Caco-2 (cell line): Measurements from ENCODE around the gene TUBG1. TPM values are rescaled to one million over a fixed set of nuclear protein-coding genes. Genes with fewer than 3 reads are reported as not detected.
A peak's percentile ranks its signal among the peaks of the same experiment; 100 is the strongest.

Experiments used
- BruUV-seq: library from RNA; stranded (reverse); fragments of 400-500 nt; replicated peaks from 2 replicates; lab custom pipeline; 2021; lab: Mats Ljungman, UMichigan
- CTCF ChIA-PET: fragments of 300-600 bp; sonication (Branson Sonifier 250); formaldehyde crosslinking; loops from one replicate; lab custom pipeline; 2022; ENCODE audit warnings: antibody characterized with exemption; lab: Charles Lee
- POLR2A ChIA-PET: fragments of 300-600 bp; sonication (Branson Sonifier 250); formaldehyde crosslinking; loops from one replicate; lab custom pipeline; 2022; ENCODE audit warnings: antibody characterized with exemption; lab: Charles Lee
- DNase-seq, 2 experiments: peaks; one replicate each; pipeline versions ENCODE4 v3.0.0 to v3.0.0-alpha.2; 2020 to 2022
- H3K27me3 ChIP-seq: replicated peaks from 2 replicates; pipeline ENCODE4 v1.6.0; 2011; ENCODE audit warnings: low read length; ENCODE audit not compliant: control insufficient read depth, insufficient read depth
- H3K36me3 ChIP-seq: 2 replicates; pipeline ENCODE4 v1.5.1; 2011; ENCODE audit warnings: low read length; ENCODE audit not compliant: control insufficient read depth, insufficient read depth
- H3K4me1 ChIP-seq: fragments of 250-450 bp; sonication (Bioruptor Pico); 2 replicates; pipeline ENCODE4 v1.5.1; 2020; ENCODE audit warnings: mild to moderate bottlenecking
- H3K4me3 ChIP-seq: 2 replicates; pipeline ENCODE4 v1.5.1; 2011; ENCODE audit warnings: low read depth, mild to moderate bottlenecking, control low read depth, low read length
- H3K9me3 ChIP-seq: fragments of 250-450 bp; sonication (Bioruptor Pico); 2 replicates; pipeline ENCODE4 v1.5.1; 2020; ENCODE audit warnings: mild to moderate bottlenecking, moderate library complexity
- H3K27ac Mint-ChIP-seq: one replicate; pipeline ENCODE4 v1.8.0; 2022; ENCODE audit warnings: mixed read lengths; ENCODE audit not compliant: unreplicated experiment
- H3K27me3 Mint-ChIP-seq: one replicate; pipeline ENCODE4 v1.8.0; 2022; ENCODE audit warnings: mixed read lengths; ENCODE audit not compliant: insufficient read depth, unreplicated experiment
- H3K36me3 Mint-ChIP-seq: one replicate; pipeline ENCODE4 v1.8.0; 2022; ENCODE audit warnings: mild to moderate bottlenecking, mixed read lengths; ENCODE audit not compliant: insufficient read depth, unreplicated experiment
- H3K4me1 Mint-ChIP-seq: one replicate; pipeline ENCODE4 v1.8.0; 2022; ENCODE audit warnings: low read depth, mixed read lengths; ENCODE audit not compliant: unreplicated experiment
- H3K4me3 Mint-ChIP-seq: one replicate; pipeline ENCODE4 v1.8.0; 2022; ENCODE audit warnings: mild to moderate bottlenecking, moderate library complexity, mixed read lengths; ENCODE audit not compliant: unreplicated experiment
- H3K9me3 Mint-ChIP-seq: one replicate; pipeline ENCODE4 v1.8.0; 2022; ENCODE audit warnings: mixed read lengths; ENCODE audit not compliant: unreplicated experiment
- intact Hi-C: fragments of 100-400 bp; cut with micrococcal nuclease; formaldehyde crosslinking; loops from one replicate; pipeline ENCODE4 v1.10.0; 2022; ENCODE audit not compliant: unreplicated experiment
- total RNA-seq: library from RNA; stranded (reverse); gene quantifications from 2 replicates; pipeline ENCODE4 v1.2.3, GENCODE V29; 2022
- TF ChIP-seq, protein P1 (sequence below), 2 experiments: fragments of 200-600 bp in 1 of 2; IDR thresholded peaks; 1 replicate in 1 of 2; 2 replicates in 1 of 2; pipeline versions ENCODE4 v1.5.1 to v1.8.0; 2011 to 2022; ENCODE audit warnings: antibody characterized with exemption in 1 of 2, control low read depth in 1 of 2, inconsistent platforms in 1 of 2, low read depth in 1 of 2, low read length in 1 of 2, mild to moderate bottlenecking in 1 of 2, moderate library complexity in 1 of 2; ENCODE audit not compliant: insufficient read depth in 1 of 2, severe bottlenecking in 1 of 2, unreplicated experiment in 1 of 2

Gene TUBG1
- total RNA-seq, 1 experiment from 2014 or later: 108 TPM

DNA sequence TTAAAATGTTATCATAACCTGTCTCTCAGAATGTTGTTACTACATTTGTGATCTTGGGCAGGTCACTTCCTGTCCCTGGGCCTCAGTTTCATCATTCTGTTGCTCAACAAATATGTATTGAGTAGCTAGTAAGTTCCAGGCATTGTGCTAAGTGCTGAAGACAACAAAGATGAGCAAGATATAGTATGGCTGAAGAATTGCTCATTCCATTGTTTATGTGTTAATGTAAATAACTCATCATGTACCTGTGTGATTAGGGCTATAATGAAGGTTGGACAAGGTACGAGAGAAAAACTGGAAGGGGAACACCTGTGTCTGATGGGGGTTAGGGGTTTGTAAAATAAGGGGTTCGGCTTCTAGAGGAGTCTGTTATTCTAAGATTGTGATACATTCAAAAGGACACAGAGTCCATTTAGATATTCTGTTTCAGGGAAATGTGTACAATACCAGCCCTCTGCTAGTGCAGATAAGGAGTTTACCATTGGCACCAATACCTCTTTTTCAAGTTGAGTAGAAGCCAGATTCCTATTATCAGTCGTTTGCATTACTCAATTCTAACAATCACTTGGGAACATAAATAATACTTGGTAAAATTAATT, 20.0 kb downstream of the TUBG1 start:
- Histone ChIP-seq H3K4me1 (peaks cover 5% of the 10 kb centered on the region; the same call in 1 of the 2 replicates), H3K9me3 (no peaks in the 10 kb centered on the region), H3K4me3 (no peak overlapping the region), H3K27me3 (no peaks in the 10 kb centered on the region), H3K36me3 (no peaks in the 10 kb centered on the region)
- no peak overlapping the region for H3K27ac Mint-ChIP-seq
- TF ChIP-seq, protein P1, sequence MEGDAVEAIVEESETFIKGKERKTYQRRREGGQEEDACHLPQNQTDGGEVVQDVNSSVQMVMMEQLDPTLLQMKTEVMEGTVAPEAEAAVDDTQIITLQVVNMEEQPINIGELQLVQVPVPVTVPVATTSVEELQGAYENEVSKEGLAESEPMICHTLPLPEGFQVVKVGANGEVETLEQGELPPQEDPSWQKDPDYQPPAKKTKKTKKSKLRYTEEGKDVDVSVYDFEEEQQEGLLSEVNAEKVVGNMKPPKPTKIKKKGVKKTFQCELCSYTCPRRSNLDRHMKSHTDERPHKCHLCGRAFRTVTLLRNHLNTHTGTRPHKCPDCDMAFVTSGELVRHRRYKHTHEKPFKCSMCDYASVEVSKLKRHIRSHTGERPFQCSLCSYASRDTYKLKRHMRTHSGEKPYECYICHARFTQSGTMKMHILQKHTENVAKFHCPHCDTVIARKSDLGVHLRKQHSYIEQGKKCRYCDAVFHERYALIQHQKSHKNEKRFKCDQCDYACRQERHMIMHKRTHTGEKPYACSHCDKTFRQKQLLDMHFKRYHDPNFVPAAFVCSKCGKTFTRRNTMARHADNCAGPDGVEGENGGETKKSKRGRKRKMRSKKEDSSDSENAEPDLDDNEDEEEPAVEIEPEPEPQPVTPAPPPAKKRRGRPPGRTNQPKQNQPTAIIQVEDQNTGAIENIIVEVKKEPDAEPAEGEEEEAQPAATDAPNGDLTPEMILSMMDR (IDR thresholded peaks at IDR 0.05; ENCODE audit: insufficient read depth in 1 of 2, low read depth in 1 of 2, low read length in 1 of 2, severe bottlenecking in 1 of 2, unreplicated experiment in 1 of 2): no peak
- BruUV-seq: no TSS peak
- CTCF ChIA-PET: no interaction called here
- no peaks in the 10 kb centered on the region for H3K27me3 Mint-ChIP-seq
- no peak for DNase-seq
- POLR2A ChIA-PET: no interaction called here
- no peaks in the 10 kb centered on the region for H3K9me3 Mint-ChIP-seq
- H3K4me3 Mint-ChIP-seq: no peak overlapping the region
- H3K4me1 Mint-ChIP-seq: peaks cover 6% of the 10 kb centered on the region
- intact Hi-C loops: no loop called here
- H3K36me3 Mint-ChIP-seq: no peaks in the 10 kb centered on the region

DNA sequence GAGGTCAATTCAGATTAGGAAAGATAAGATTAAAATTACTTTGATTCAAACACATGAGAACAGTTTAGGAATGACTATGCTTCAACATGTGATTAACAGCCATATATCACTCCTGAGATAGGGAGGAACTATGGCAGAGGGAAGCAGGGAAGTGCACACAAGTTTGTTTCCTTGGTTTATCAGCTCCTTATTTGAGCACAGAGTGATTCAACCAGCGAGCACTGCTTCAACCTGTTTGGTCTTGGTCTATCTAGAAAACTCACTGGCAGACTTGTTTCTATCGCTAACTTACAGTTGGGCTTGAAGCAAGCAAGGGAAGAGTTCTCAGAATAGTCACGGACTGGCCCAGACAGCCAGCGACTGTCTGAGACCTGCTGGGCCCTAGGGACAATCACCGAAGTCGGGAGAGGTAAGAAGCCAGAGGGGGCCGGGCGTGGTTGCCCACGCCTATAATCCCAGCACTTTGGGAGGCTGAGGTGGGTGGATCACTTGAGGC, 23.5 kb downstream of the TUBG1 start:
- no peaks in the 10 kb centered on the region for H3K9me3 Mint-ChIP-seq
- intact Hi-C loops: no loop called here
- H3K27ac Mint-ChIP-seq: peak overlapping the region; percentile 51
- H3K36me3 Mint-ChIP-seq: no peaks in the 10 kb centered on the region
- H3K4me3 Mint-ChIP-seq: peak overlapping the region; percentile 23
- Histone ChIP-seq H3K36me3 (no peaks in the 10 kb centered on the region), H3K4me3 (no peak overlapping the region), H3K27me3 (no peaks in the 10 kb centered on the region), H3K9me3 (no peaks in the 10 kb centered on the region), H3K4me1 (peaks cover 5% of the 10 kb centered on the region; the same call in 1 of the 2 replicates)
- CTCF ChIA-PET: interaction anchor here (0.6 to 1.4 kb wide), 4 partner anchors 14 to 135 kb away, joined by 3 to 4 read pairs (median 3); partner anchors contain the start of gene PLEKHH3
- no TSS peak for BruUV-seq
- H3K27me3 Mint-ChIP-seq: no peaks in the 10 kb centered on the region
- DNase-seq: no peak
- POLR2A ChIA-PET: interaction anchor here (1.2 kb wide), 1 partner anchor 24 kb away, joined by 3 read pairs; the partner anchor contains the start of genes RETREG3 and TUBG1
- TF ChIP-seq, protein P1 (IDR thresholded peaks at IDR 0.05; ENCODE audit: insufficient read depth in 1 of 2, low read depth in 1 of 2, low read length in 1 of 2, severe bottlenecking in 1 of 2, unreplicated experiment in 1 of 2): no peak
- peaks cover 6% of the 10 kb centered on the region for H3K4me1 Mint-ChIP-seq

DNA sequence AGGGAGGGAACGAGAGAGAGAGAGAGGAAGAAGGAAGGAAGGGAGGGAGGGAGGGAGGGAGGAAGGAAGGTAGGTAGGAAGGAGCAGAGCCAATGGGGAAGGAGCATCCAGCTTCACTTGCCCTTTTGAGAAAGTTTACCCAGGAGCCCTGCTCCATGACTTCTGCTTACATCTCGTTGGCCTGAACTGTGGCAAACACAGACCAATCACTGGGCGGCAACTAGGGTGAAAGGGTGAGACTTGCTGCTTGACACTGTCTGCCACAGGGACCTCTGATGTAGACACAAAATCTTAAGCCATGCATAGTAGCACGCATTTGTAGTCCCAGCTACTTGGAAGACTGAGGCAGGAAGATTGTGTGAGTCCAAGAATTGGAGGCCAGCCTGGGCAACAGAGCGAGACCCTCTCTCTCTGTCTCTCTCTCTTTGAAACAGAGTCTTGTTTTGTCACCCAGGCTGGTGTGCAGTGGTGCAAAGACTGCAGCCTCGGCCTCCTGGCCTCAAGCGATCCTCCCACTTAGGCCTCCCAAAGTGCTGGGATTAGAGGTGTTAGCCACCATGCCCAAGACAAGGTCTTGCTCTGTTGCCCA, 30.1 kb downstream of the TUBG1 start:
- CTCF ChIA-PET: no interaction called here
- Mint-ChIP-seq H3K27me3 (peaks cover 6% of the 10 kb centered on the region), H3K36me3 (no peaks in the 10 kb centered on the region), H3K9me3 (no peaks in the 10 kb centered on the region), H3K27ac (no peak overlapping the region), H3K4me1 (peaks cover 8% of the 10 kb centered on the region), H3K4me3 (no peak overlapping the region)
- Histone ChIP-seq H3K4me1 (no peaks in the 10 kb centered on the region), H3K36me3 (no peaks in the 10 kb centered on the region), H3K9me3 (no peaks in the 10 kb centered on the region), H3K4me3 (no peak overlapping the region), H3K27me3 (no peaks in the 10 kb centered on the region)
- TF ChIP-seq, protein P1 (IDR thresholded peaks at IDR 0.05; ENCODE audit: insufficient read depth in 1 of 2, low read depth in 1 of 2, low read length in 1 of 2, severe bottlenecking in 1 of 2, unreplicated experiment in 1 of 2): no peak
- no peak for DNase-seq
- BruUV-seq: no TSS peak
- intact Hi-C loops: no loop called here
- POLR2A ChIA-PET: no interaction called here
